Ishikawa (cell line): ENCODE results near the gene TGFBR3.

Experiments
- CEBPB ChIP-seq: IDR thresholded peaks from 2 replicates; pipeline ENCODE4 v1.6.1; 2012
- CREB1 ChIP-seq: IDR thresholded peaks from 2 replicates; pipeline ENCODE4 v1.6.1; 2012; ENCODE audit warnings: low read depth
- EGR1 ChIP-seq: IDR thresholded peaks from 2 replicates; pipeline ENCODE4 v1.6.1; 2012
- EP300 ChIP-seq: IDR thresholded peaks from 2 replicates; pipeline ENCODE4 v1.6.1; 2012; ENCODE audit warnings: borderline replicate concordance
- FOXM1 ChIP-seq: IDR thresholded peaks from 2 replicates; pipeline ENCODE4 v1.6.1; 2012; ENCODE audit warnings: low read depth, borderline replicate concordance
- NFIC ChIP-seq: IDR thresholded peaks from 2 replicates; pipeline ENCODE4 v1.6.1; 2012
- RAD21 ChIP-seq: IDR thresholded peaks from 2 replicates; pipeline ENCODE4 v1.6.1; 2012; ENCODE audit warnings: low read depth
- TAF1 ChIP-seq: IDR thresholded peaks from 2 replicates; pipeline ENCODE4 v1.6.1; 2012; ENCODE audit warnings: low read depth, mild to moderate bottlenecking
- TCF12 ChIP-seq: IDR thresholded peaks from 2 replicates; pipeline ENCODE4 v1.6.1; 2012; ENCODE audit warnings: low read depth
- TEAD4 ChIP-seq: IDR thresholded peaks from 2 replicates; pipeline ENCODE4 v1.6.1; 2012
- YY1 ChIP-seq: IDR thresholded peaks from 2 replicates; pipeline ENCODE4 v1.6.1; 2012; ENCODE audit warnings: low read depth
- ZBTB7A ChIP-seq: IDR thresholded peaks from 2 replicates; pipeline ENCODE4 v1.6.1; 2012; ENCODE audit warnings: low read depth
- TF ChIP-seq, protein P1 (sequence below): IDR thresholded peaks from 2 replicates; pipeline ENCODE4 v1.6.1; 2012
- TF ChIP-seq, protein P2 (sequence below): IDR thresholded peaks from 2 replicates; pipeline ENCODE4 v1.6.1; 2012
- TF ChIP-seq, protein P3 (sequence below): IDR thresholded peaks from 2 replicates; pipeline ENCODE4 v1.6.1; 2012; ENCODE audit warnings: low read depth, mild to moderate bottlenecking

TGFBR3 gene

DNA sequence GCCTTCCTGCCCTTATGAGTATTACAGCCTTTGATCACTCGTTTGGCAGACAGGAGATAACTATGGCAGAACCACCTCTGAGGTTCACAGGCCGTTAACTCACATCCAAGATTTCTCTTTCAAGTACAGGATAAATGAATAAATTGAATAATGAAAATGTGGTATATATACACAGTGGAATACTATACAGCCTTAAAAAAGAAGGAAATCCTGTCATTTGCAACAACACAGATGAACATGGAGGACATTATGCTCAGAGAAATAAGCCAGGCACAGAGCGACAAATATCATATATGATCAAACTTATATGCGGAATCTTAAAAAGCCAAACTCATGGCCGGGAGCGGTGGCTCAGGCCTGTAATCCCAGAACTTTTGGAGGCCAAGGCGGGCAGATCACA lies 32.6 kb downstream of the TGFBR3 start:
- TF ChIP-seq TEAD4 (no peak), FOXM1 (no peak), CREB1 (no peak)
- TF ChIP-seq, protein P1, sequence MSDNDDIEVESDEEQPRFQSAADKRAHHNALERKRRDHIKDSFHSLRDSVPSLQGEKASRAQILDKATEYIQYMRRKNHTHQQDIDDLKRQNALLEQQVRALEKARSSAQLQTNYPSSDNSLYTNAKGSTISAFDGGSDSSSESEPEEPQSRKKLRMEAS: no peak
- TF ChIP-seq, protein P2, sequence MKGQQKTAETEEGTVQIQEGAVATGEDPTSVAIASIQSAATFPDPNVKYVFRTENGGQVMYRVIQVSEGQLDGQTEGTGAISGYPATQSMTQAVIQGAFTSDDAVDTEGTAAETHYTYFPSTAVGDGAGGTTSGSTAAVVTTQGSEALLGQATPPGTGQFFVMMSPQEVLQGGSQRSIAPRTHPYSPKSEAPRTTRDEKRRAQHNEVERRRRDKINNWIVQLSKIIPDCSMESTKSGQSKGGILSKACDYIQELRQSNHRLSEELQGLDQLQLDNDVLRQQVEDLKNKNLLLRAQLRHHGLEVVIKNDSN: no peak

DNA sequence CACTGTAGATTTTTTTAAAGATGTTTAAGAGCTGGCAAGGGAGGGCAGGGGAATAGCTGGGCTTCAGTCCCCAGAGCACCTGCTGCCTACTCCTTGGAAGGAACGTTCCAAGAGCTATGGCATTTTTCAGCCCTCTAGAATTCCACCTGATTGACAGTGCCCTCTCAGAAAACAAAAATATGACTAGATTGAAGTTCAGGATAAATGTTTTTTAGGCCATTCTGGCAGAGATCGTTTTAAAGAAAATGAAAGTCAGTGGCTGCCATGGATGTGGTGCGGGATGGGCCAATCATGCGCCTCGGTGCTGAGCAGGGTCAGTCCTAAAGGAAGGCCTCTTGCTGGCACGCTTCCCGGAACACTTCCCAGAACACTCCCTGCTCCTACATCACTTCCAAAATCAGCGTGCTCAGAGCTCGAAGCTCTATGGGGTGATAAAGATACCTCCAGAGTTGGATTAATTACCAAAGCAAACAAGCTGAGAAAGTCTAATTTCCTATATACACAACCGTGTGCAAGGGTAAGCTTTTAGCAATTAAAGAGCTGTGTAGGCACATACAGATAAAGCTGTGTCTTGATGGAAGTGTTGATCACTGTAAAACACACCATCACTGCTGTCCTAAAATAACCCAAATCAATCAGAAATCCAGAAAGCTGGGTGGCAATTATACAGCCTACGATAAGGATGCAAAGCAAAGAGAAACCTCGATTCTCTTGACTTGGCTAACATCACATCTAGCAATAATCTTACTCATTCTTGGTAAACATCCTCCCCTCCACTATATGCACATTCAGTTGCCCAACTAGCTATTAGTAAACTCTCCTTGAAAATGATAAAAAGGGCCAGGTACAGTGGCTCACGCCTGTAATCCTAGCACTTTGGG lies 34.6 kb downstream of the TGFBR3 start:
- TF ChIP-seq TEAD4 (no peak), EGR1 (no peak)

DNA sequence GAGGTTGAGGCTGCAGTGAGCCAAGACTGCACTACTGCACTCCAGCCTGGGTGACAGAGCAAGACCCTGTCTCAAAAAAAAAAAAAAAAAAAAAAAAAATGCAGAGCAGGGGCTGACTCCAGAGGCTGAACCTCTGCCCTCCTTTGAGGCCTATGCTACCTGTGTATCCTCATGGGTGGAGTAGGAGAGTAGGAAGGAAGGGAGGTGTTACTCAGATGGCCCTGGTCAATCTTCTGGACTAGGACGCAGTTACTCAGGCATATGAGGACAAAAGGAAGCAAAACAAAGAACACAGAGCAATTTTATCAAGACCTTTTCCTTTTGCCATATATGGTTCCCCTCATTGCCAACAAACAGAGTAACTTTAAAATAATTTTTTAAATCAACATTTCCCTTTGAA lies 35.2 kb downstream of the TGFBR3 start:
- TF ChIP-seq, protein P1: no peak
- no peak for TF ChIP-seq TAF1
- no peak for TF ChIP-seq TCF12

DNA sequence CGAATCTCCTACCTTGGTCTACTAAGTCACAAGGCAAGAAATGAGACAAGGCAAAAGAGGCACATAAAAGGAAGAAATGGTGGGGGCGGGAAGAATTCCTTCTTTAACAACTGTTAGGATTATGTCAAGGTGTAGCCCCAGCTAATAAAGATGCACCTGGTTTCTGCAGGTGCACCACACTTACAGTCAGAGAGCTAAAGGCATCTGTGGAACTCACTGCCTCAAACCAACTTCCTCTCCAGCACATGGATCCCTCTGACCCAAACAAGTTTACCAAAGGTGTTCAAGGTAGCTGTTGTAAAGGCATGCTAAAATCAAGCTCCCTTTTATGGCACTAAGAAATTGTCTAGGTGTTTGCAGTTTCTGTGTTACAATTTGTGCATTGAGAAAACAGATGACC lies 38.1 kb downstream of the TGFBR3 start:
- TF ChIP-seq CREB1 (no peak), ZBTB7A (no peak), CEBPB (no peak), FOXM1 (no peak), EP300 (no peak), RAD21 (no peak), EGR1 (no peak), NFIC (no peak), TEAD4 (no peak), YY1 (no peak)
- TF ChIP-seq, protein P2: no peak
- TF ChIP-seq, protein P1: no peak
- TF ChIP-seq, protein P3, sequence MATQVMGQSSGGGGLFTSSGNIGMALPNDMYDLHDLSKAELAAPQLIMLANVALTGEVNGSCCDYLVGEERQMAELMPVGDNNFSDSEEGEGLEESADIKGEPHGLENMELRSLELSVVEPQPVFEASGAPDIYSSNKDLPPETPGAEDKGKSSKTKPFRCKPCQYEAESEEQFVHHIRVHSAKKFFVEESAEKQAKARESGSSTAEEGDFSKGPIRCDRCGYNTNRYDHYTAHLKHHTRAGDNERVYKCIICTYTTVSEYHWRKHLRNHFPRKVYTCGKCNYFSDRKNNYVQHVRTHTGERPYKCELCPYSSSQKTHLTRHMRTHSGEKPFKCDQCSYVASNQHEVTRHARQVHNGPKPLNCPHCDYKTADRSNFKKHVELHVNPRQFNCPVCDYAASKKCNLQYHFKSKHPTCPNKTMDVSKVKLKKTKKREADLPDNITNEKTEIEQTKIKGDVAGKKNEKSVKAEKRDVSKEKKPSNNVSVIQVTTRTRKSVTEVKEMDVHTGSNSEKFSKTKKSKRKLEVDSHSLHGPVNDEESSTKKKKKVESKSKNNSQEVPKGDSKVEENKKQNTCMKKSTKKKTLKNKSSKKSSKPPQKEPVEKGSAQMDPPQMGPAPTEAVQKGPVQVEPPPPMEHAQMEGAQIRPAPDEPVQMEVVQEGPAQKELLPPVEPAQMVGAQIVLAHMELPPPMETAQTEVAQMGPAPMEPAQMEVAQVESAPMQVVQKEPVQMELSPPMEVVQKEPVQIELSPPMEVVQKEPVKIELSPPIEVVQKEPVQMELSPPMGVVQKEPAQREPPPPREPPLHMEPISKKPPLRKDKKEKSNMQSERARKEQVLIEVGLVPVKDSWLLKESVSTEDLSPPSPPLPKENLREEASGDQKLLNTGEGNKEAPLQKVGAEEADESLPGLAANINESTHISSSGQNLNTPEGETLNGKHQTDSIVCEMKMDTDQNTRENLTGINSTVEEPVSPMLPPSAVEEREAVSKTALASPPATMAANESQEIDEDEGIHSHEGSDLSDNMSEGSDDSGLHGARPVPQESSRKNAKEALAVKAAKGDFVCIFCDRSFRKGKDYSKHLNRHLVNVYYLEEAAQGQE: no peak

DNA sequence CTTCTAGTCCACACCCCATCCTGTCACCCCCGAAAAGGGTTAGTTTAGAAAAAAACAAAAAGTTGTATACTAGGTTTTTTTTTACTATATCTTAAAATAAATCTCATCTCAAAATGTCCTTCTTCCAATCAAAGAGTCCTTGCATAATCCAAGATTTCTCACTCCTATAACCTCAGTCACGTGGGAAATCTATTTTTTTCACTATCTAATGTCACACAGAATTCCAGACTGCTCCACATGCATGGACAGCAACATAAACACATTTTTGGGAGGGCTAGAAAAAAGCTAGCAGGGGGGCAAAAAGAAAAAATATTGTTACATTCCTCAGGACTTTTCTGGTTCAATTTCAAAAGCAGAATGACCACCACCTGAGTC lies 39.3 kb downstream of the TGFBR3 start:
- TF ChIP-seq, protein P2: no peak
- TF ChIP-seq NFIC (no peak), ZBTB7A (no peak), FOXM1 (no peak), CEBPB (no peak), CREB1 (no peak), EP300 (no peak)
- TF ChIP-seq, protein P1: no peak

DNA sequence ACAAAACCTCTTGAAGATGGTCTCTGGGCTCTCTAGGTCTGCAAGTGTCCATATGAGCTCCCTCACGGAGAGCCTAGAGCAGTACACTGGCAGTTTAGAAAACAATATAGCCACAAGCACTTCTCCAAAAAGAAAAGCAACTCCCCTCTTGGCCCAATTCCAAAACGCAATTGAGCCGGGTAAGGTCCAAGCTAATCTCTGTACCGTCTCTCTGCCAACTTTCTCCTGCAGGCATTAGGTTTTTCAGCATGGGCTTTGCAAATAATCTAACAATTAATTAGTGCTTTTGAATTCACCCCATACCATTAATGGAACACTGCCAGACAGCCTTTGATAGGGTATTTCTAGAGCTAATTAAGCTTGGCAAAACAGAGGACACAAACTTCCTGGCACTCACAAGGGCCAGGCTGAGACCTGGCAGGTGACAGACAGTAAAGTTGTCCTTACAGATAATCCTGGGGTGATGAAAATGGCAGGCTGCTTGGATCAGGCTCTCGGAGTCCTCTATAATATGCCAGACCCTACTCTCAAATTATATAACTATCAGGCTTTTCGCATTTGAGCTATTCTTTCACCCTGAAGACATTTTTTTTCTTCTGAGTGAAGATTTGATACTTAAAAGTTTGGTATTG lies 39.8 kb downstream of the TGFBR3 start:
- TF ChIP-seq EP300 (0 out of 2 replicates have a peak, but pooled peaks have one; percentile 27), TCF12 (0 out of 2 replicates have a peak, but pooled peaks have one; percentile 20), ZBTB7A (no peak), RAD21 (no peak), NFIC (peak; percentile 95), CEBPB (no peak), FOXM1 (no peak)
- TF ChIP-seq, protein P3: no peak
